GM23338 (cell line): ENCODE measurements around the gene SYP.

Experiments
- POLR2AphosphoS5 ChIP-seq: IDR thresholded peaks from 2 replicates; pipeline ENCODE4 v1.6.1; 2016; ENCODE audit warnings: antibody characterized with exemption, low read depth
- TF ChIP-seq, protein P1 (sequence below), 2 experiments: fragments of 200-600 bp in 1 of 2; sonication (generic) in 1 of 2; conservative IDR thresholded peaks; 2 replicates each; pipeline versions ENCODE4 v1.5.1 to v1.6.1; 2016 to 2017; ENCODE audit warnings: antibody characterized with exemption in 2 of 2, low read depth in 2 of 2, mild to moderate bottlenecking in 2 of 2, moderate library complexity in 1 of 2
- TF ChIP-seq, protein P2 (sequence below): IDR thresholded peaks from one replicate; pipeline ENCODE4 v1.6.1; 2018; ENCODE audit warnings: antibody characterized with exemption; ENCODE audit not compliant: unreplicated experiment

DNA sequence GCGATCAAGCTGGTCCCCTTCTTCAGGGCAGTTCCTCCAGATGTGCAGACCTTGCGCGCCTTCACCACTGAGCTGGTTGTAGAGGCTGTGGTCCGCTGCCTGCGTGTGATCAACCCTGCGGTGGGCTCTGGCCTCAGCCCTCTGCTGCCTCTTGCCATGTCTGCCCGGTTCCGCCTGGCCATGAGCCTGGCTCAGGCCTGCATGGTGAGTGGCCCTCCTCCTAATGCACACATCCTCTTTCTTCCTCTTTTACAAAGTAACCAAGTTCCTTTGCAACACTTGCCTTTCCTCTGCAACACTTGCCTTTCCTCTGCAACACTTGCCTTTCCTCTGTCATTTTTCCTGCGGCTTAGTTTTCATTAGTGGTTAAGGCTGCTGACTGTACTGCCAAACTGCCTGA is 37.1 kb upstream of the SYP start:
- TF ChIP-seq, protein P1, sequence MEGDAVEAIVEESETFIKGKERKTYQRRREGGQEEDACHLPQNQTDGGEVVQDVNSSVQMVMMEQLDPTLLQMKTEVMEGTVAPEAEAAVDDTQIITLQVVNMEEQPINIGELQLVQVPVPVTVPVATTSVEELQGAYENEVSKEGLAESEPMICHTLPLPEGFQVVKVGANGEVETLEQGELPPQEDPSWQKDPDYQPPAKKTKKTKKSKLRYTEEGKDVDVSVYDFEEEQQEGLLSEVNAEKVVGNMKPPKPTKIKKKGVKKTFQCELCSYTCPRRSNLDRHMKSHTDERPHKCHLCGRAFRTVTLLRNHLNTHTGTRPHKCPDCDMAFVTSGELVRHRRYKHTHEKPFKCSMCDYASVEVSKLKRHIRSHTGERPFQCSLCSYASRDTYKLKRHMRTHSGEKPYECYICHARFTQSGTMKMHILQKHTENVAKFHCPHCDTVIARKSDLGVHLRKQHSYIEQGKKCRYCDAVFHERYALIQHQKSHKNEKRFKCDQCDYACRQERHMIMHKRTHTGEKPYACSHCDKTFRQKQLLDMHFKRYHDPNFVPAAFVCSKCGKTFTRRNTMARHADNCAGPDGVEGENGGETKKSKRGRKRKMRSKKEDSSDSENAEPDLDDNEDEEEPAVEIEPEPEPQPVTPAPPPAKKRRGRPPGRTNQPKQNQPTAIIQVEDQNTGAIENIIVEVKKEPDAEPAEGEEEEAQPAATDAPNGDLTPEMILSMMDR (conservative IDR thresholded peaks at IDR 0.05; ENCODE audit: low read depth in 2 of 2), result no peak
- no peak for TF ChIP-seq POLR2AphosphoS5
- TF ChIP-seq, protein P2, sequence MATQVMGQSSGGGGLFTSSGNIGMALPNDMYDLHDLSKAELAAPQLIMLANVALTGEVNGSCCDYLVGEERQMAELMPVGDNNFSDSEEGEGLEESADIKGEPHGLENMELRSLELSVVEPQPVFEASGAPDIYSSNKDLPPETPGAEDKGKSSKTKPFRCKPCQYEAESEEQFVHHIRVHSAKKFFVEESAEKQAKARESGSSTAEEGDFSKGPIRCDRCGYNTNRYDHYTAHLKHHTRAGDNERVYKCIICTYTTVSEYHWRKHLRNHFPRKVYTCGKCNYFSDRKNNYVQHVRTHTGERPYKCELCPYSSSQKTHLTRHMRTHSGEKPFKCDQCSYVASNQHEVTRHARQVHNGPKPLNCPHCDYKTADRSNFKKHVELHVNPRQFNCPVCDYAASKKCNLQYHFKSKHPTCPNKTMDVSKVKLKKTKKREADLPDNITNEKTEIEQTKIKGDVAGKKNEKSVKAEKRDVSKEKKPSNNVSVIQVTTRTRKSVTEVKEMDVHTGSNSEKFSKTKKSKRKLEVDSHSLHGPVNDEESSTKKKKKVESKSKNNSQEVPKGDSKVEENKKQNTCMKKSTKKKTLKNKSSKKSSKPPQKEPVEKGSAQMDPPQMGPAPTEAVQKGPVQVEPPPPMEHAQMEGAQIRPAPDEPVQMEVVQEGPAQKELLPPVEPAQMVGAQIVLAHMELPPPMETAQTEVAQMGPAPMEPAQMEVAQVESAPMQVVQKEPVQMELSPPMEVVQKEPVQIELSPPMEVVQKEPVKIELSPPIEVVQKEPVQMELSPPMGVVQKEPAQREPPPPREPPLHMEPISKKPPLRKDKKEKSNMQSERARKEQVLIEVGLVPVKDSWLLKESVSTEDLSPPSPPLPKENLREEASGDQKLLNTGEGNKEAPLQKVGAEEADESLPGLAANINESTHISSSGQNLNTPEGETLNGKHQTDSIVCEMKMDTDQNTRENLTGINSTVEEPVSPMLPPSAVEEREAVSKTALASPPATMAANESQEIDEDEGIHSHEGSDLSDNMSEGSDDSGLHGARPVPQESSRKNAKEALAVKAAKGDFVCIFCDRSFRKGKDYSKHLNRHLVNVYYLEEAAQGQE, result no peak
